HUDEP-2 (cell line): ENCODE measurements around the gene ANTXR2.
A peak's percentile ranks its signal among the peaks of the same experiment; 100 is the strongest.

ENCODE experiments used
- DNase-seq, 76 experiments: peaks; one replicate each; lab custom pipeline; 2025; ENCODE audit not compliant: unreplicated experiment in 76 of 76; lab: John Stamatoyannopoulos, UW

Gene ANTXR2

GRCh38 chr4:79881407-79881806 lies 191.6 kb downstream of the ANTXR2 start:
- no peak for DNase-seq

GRCh38 chr4:79877511-79877910 lies 195.5 kb downstream of the ANTXR2 start:
- no peak for DNase-seq

DNA sequence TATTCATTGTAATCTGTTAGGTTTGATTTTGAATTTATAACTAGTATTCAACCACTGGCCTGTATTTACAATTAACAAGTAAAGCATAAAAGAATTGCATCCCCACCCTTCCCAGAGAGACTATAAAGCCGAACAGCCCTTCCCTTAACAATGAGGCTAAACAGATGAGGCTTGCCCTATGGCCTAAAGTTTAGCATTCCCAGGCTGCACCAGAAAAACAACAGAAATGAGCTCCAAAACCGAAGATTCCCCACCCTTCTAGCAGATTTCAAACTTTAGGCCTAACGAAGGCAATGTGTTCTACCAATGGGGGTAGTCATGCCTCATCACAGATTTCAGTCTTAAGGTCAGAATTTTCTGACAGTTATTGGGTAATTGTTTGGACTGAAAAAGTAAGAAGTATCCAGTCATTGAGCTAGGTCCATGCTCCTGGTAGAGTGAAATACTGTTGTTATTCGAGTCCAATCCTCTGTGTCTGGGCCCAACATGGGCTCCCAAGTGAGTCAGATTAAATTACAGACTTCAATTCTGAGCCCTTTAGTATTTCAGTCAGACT lies 197.6 kb downstream of the ANTXR2 start:
- no peak for DNase-seq

- no peak for DNase-seq
Observed at GRCh38 chr4:79874197-79874596, 198.8 kb downstream of the ANTXR2 start.

GRCh38 chr4:79872738-79873137 lies 200.3 kb downstream of the ANTXR2 start:
- DNase-seq = no peak

DNA sequence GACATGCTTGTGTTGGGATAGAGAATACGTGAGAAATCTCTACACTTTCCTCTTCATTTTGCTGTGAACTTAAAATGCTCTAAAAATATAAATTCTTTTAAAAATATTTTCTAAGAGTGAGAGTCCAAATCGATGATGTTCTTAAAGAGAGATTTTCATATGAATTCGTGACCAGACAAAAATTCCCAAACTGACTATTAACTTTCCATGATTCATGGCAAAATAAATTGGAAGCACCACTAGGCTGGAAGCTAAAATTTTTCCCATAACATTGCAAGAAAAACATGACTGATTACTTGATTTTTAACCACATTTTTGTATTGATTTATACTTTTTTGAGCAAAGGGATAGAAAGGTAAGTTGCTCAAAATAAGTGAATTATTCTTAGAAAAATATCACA lies 201.1 kb downstream of the ANTXR2 start:
- DNase-seq = no peak

GRCh38 chr4:79869597-79870237 lies 203.3 kb downstream of the ANTXR2 start:
- no peak for DNase-seq

- DNase-seq = no peak
Observed at GRCh38 chr4:79865201-79865597, 207.8 kb downstream of the ANTXR2 start.

- DNase-seq = no peak
Observed at GRCh38 chr4:79864500-79865200, 208.4 kb downstream of the ANTXR2 start.

DNA sequence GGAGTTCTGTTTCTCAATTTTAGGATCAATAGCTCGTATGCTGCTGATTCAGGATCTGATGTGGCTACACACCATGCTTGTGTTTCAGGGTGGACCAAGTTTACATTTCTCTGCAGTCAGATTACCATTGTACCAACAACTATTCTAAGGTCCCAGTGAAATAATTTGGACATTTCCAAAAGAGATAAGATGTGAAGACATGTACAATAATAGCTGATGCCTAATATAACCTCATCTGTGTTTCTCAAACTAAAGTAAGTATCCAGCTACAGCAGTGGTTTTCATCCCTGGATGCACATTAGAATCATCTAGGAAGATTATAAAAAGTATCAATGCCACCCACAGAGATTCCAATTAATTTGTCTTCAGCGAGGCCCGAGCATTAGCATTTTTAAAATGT lies 209.7 kb downstream of the ANTXR2 start:
- DNase-seq = no peak

DNA sequence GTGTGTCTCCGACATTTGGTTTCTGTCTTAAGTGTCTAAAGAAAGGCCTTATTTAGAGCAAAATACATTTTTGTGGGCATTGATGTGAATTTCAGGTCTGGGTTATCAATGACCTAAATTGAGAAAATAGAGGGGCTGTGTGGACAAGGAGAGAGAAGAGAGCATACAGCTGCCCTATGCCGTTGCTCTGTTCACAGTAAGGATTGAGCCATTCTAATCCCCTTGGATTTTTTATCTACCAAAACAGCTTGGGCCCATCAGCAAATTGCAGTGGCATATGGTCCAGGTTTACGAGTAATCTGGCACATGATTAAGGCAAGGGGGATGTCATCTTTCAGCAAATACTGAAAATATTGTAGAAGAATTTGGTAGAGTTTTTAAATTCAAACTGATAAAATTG lies 210.2 kb downstream of the ANTXR2 start:
- DNase-seq = no peak

DNA sequence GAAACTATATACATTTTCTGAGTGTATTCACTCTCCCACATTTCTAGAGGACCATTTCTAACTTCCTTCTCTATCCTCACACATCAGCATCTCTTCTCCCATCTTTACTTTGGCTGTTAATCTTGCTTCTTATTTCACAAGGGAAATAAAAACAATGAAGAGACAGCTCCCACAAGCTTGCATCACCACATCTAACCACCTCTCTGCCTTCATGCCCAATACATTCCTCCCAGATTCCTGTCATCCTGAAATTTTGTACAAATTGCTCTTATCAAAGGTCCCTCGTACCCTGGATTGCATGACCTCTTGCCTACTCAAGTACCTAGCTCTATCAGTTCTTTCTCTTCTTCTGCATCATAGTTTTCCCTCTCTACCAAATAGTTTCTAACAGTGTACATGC lies 215.2 kb downstream of the ANTXR2 start:
- no peak for DNase-seq

GRCh38 chr4:79856196-79856595 lies 216.8 kb downstream of the ANTXR2 start:
- DNase-seq = no peak

- DNase-seq = no peak
Observed at GRCh38 chr4:79854856-79855502, 218.1 kb downstream of the ANTXR2 start.

- DNase-seq = no peak
Observed at GRCh38 chr4:79852305-79852730, 220.7 kb downstream of the ANTXR2 start.

DNA sequence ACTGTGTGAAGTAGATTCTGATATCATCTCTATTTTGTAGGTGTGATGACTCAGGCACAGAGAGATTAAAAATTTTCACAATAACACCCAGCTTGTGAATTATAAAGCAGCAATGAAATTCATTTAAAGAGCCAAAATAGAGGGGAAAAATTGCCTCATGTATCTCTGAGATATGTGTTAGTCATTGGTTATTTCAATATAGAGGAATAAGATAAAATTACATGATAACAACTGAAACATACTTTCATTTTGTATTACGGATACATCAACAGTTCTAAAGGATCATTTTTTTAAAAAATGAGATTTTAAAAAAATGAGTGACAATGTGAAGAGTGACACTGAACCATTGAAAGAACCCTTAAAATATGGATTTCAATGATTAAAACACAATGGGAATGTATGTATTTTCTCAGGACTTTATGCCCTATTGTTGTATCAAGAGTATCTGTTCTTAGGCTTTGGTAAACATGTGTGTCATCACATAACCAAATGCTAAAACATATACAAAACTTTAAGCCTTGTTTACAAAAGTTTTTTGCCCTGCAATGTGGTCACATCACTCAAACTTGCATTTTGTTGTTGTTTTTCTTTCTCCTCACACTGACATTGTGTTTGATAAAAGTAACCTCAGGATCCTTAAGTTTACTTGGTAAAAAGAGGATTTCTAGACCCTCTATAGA lies 221.3 kb downstream of the ANTXR2 start:
- DNase-seq = peak in 3 of 76 experiments; percentile 2 to 26 (median 7)
